GM23248 (cell line): ENCODE data around the gene CLIP4.

Experiments
- EZH2 ChIP-seq: fragments of 200-600 bp; sonication (generic); IDR thresholded peaks from 2 replicates; pipeline ENCODE4 v1.6.1; 2018; ENCODE audit warnings: antibody characterized with exemption, mild to moderate bottlenecking; ENCODE audit not compliant: insufficient read depth, poor library complexity, severe bottlenecking
- EZH2phosphoT487 ChIP-seq: fragments of 200-600 bp; sonication (generic); IDR thresholded peaks from 2 replicates; pipeline ENCODE4 v1.6.1; 2018; ENCODE audit warnings: antibody characterized with exemption, moderate library complexity, mild to moderate bottlenecking, low read depth; ENCODE audit not compliant: insufficient read depth

- TF ChIP-seq EZH2, result no peak
- no peak for TF ChIP-seq EZH2phosphoT487
Measured at GRCh38 chr2:29206941-29207340, 91.7 kb downstream of the CLIP4 start.
